ENCODE results near the gene GRID2. TPM values are rescaled to one million over a fixed set of nuclear protein-coding genes. Genes with fewer than 3 reads are reported as not detected.

The GRID2 gene
- total RNA-seq, 1 donor from 2014 or later: 0.17 TPM

DNA sequence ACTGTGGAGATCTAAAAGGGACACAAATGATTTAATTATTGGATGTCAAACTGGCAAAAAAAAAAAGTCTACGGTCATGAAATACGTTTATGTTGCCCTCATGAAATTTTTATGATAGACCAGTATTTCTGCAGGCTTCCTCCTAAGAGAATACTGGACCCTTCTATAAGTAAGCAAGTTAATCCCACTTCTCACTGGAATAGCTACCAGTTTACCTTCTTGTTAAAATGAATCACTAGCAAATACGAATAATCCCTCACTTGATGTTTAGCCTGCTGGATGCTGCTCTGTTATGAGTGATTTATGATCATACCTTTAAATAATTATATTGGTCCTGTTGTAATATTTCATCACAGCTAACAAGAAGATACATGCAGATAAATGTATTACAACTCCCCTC, 39.6 kb upstream of the GRID2 start:
- Histone ChIP-seq H3K9ac (no peak overlapping the region), H2AFZ (replicated peaks) (no peak overlapping the region), H3K36me3 (no peaks in the 10 kb centered on the region), H3K4me3 (no peak overlapping the region), H3K27me3 (no peaks in the 10 kb centered on the region), H3K79me2 (ENCODE audit: low read depth) (no peaks in the 10 kb centered on the region), H3K9me3 (ENCODE audit: low read depth) (no peaks in the 10 kb centered on the region), H3K4me1 (no peaks in the 10 kb centered on the region), H3K27ac (no peak overlapping the region), H4K20me1 (ENCODE audit: low read depth) (no peaks in the 10 kb centered on the region), H3F3A (ENCODE audit: low read depth) (no peaks in the 10 kb centered on the region), H3K4me2 (no peak overlapping the region)
- Mint-ChIP-seq H3K27me3 (ENCODE audit: insufficient read depth, low read depth) (no peaks in the 10 kb centered on the region), H3K9me3 (no peaks in the 10 kb centered on the region), H3K4me1 (no peaks in the 10 kb centered on the region), H3K36me3 (no peaks in the 10 kb centered on the region), H3K4me3 (no peak overlapping the region), H3K27ac (no peak overlapping the region)
- DNase-seq (ENCODE audit: low spot score): no peak
- no peak for TF ChIP-seq EZH2 (IDR thresholded peaks at IDR 0.05)
- TF ChIP-seq CTCF (IDR thresholded peaks at IDR 0.05): no peak
- no peak for TF ChIP-seq EZH2phosphoT487 (IDR thresholded peaks at IDR 0.05)

- Mint-ChIP-seq H3K27me3 (ENCODE audit: insufficient read depth, low read depth) (no peaks in the 10 kb centered on the region), H3K9me3 (no peaks in the 10 kb centered on the region), H3K4me3 (no peak overlapping the region), H3K36me3 (no peaks in the 10 kb centered on the region), H3K27ac (no peak overlapping the region), H3K4me1 (no peaks in the 10 kb centered on the region)
- no peak overlapping the region for H3K27ac ChIP-seq
- no peak overlapping the region for H2AFZ ChIP-seq (replicated peaks)
- no peak for DNase-seq (ENCODE audit: low spot score)
- H3K4me2 ChIP-seq: no peak overlapping the region
- TF ChIP-seq EZH2phosphoT487 (IDR thresholded peaks at IDR 0.05): no peak
- no peak for TF ChIP-seq EZH2 (IDR thresholded peaks at IDR 0.05)
- TF ChIP-seq CTCF (IDR thresholded peaks at IDR 0.05): no peak
- H3K4me3 ChIP-seq: no peak overlapping the region
- H3K4me1 ChIP-seq: no peaks in the 10 kb centered on the region
- no peaks in the 10 kb centered on the region for H3K79me2 ChIP-seq (ENCODE audit: low read depth)
- no peaks in the 10 kb centered on the region for H3K36me3 ChIP-seq
- no peaks in the 10 kb centered on the region for H3K9me3 ChIP-seq (ENCODE audit: low read depth)
- H4K20me1 ChIP-seq (ENCODE audit: low read depth): no peaks in the 10 kb centered on the region
- no peaks in the 10 kb centered on the region for H3K27me3 ChIP-seq
- no peak overlapping the region for H3K9ac ChIP-seq
- no peaks in the 10 kb centered on the region for H3F3A ChIP-seq (ENCODE audit: low read depth)
Observed at GRCh38 chr4:92265021-92265420, 38.7 kb upstream of the GRID2 start.

DNA sequence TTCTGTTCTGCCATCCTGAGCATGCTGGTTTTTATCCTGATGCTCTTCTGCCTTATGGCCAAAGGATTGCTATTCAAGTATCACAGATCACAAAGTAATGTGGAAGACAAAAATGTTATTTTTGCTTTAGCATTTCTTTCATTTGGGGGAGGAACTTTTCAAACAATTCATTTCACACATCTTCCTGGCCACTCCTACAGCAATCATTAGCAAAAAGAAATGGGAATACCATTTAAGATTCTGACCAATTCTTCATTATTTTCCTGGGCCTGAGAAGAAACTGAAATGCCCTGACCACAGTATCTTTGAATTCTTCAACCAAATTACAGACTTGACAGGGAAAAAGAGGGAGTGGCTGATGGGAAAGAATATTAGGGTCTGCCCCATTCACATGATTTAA, 38.0 kb upstream of the GRID2 start:
- Histone ChIP-seq H3K27me3 (no peaks in the 10 kb centered on the region), H3K36me3 (no peaks in the 10 kb centered on the region), H3K4me1 (no peaks in the 10 kb centered on the region), H3K4me3 (no peak overlapping the region), H3K4me2 (no peak overlapping the region), H3K27ac (no peak overlapping the region), H2AFZ (replicated peaks) (peak overlapping the region; percentile 22), H4K20me1 (ENCODE audit: low read depth) (no peaks in the 10 kb centered on the region), H3K79me2 (ENCODE audit: low read depth) (no peaks in the 10 kb centered on the region), H3F3A (ENCODE audit: low read depth) (no peaks in the 10 kb centered on the region), H3K9ac (no peak overlapping the region), H3K9me3 (ENCODE audit: low read depth) (no peaks in the 10 kb centered on the region)
- no peaks in the 10 kb centered on the region for H3K27me3 Mint-ChIP-seq (ENCODE audit: insufficient read depth, low read depth)
- no peak overlapping the region for H3K27ac Mint-ChIP-seq
- H3K4me3 Mint-ChIP-seq: no peak overlapping the region
- no peaks in the 10 kb centered on the region for H3K9me3 Mint-ChIP-seq
- H3K36me3 Mint-ChIP-seq: no peaks in the 10 kb centered on the region
- TF ChIP-seq EZH2 (IDR thresholded peaks at IDR 0.05) (no peak), CTCF (IDR thresholded peaks at IDR 0.05) (no peak), EZH2phosphoT487 (IDR thresholded peaks at IDR 0.05) (no peak)
- DNase-seq (ENCODE audit: low spot score): no peak
- H3K4me1 Mint-ChIP-seq: no peaks in the 10 kb centered on the region

GRCh38 chr4:92266521-92266920, 37.2 kb upstream of the GRID2 start:
- Histone ChIP-seq H3K4me3 (no peak overlapping the region), H3K27me3 (no peaks in the 10 kb centered on the region), H3F3A (ENCODE audit: low read depth) (no peaks in the 10 kb centered on the region), H3K9ac (no peak overlapping the region), H3K9me3 (ENCODE audit: low read depth) (no peaks in the 10 kb centered on the region), H4K20me1 (ENCODE audit: low read depth) (no peaks in the 10 kb centered on the region), H3K36me3 (no peaks in the 10 kb centered on the region), H3K27ac (no peak overlapping the region), H2AFZ (replicated peaks) (no peak overlapping the region), H3K4me2 (no peak overlapping the region), H3K4me1 (no peaks in the 10 kb centered on the region), H3K79me2 (ENCODE audit: low read depth) (no peaks in the 10 kb centered on the region)
- Mint-ChIP-seq H3K36me3 (no peaks in the 10 kb centered on the region), H3K27me3 (ENCODE audit: insufficient read depth, low read depth) (no peaks in the 10 kb centered on the region), H3K4me3 (no peak overlapping the region), H3K9me3 (no peaks in the 10 kb centered on the region), H3K27ac (no peak overlapping the region), H3K4me1 (no peaks in the 10 kb centered on the region)
- DNase-seq (ENCODE audit: low spot score): no peak
- TF ChIP-seq EZH2phosphoT487 (IDR thresholded peaks at IDR 0.05) (no peak), EZH2 (IDR thresholded peaks at IDR 0.05) (no peak), CTCF (IDR thresholded peaks at IDR 0.05) (no peak)
